Loucy (cell line): Measurements from ENCODE around the gene TMEM167A.

Experiments
- H2AFZ ChIP-seq: fragments of 200-600 bp; sonication (generic); 2 replicates; pipeline ENCODE4 v1.6.0; 2016; ENCODE audit warnings: antibody characterized with exemption, mild to moderate bottlenecking, low read length, moderate library complexity
- H3F3A ChIP-seq: fragments of 200-600 bp; 2 replicates; pipeline ENCODE4 v1.6.0; 2016; ENCODE audit warnings: antibody characterized with exemption, low read depth, mild to moderate bottlenecking
- H3K27me3 ChIP-seq: fragments of 200-600 bp; sonication (generic); 2 replicates; pipeline ENCODE4 v1.6.1; 2014; ENCODE audit warnings: low read length, mild to moderate bottlenecking; ENCODE audit not compliant: insufficient read depth, poor library complexity, severe bottlenecking
- H3K36me3 ChIP-seq: fragments of 200-600 bp; sonication (generic); 2 replicates; pipeline ENCODE4 v1.6.1; 2016; ENCODE audit warnings: low read length; ENCODE audit not compliant: insufficient read depth
- H3K4me1 ChIP-seq: fragments of 200-600 bp; sonication (generic); 2 replicates; pipeline ENCODE4 v1.5.1; 2014; ENCODE audit warnings: low read length, mild to moderate bottlenecking; ENCODE audit not compliant: insufficient read depth, poor library complexity, severe bottlenecking
- H3K4me2 ChIP-seq: fragments of 200-600 bp; sonication (generic); 2 replicates; pipeline ENCODE4 v1.6.0; 2014; ENCODE audit warnings: antibody characterized with exemption, low read length, low read depth, mild to moderate bottlenecking; ENCODE audit not compliant: poor library complexity, severe bottlenecking
- H3K4me3 ChIP-seq: fragments of 200-600 bp; sonication (generic); 2 replicates; pipeline ENCODE4 v1.5.1; 2014; ENCODE audit warnings: low read length, mild to moderate bottlenecking, mixed read lengths; ENCODE audit not compliant: poor library complexity, severe bottlenecking
- H3K79me2 ChIP-seq: fragments of 200-600 bp; sonication (generic); 2 replicates; pipeline ENCODE4 v1.6.1; 2014; ENCODE audit warnings: low read length; ENCODE audit not compliant: insufficient read depth
- H3K9ac ChIP-seq: fragments of 200-600 bp; sonication (generic); 2 replicates; pipeline ENCODE4 v1.6.0; 2014; ENCODE audit warnings: mild to moderate bottlenecking, low read depth, low read length, moderate library complexity; ENCODE audit not compliant: poor library complexity, severe bottlenecking
- H3K9me2 ChIP-seq: fragments of 200-600 bp; sonication (generic); replicated peaks from 2 replicates; pipeline ENCODE4 v1.6.1; 2016; ENCODE audit warnings: low read depth, low read length, mixed read lengths
- H3K9me3 ChIP-seq: fragments of 200-600 bp; sonication (generic); 2 replicates; pipeline ENCODE4 v1.6.1; 2014; ENCODE audit warnings: mild to moderate bottlenecking, antibody characterized with exemption, low read length, low read depth; ENCODE audit not compliant: insufficient read depth
- H4K20me1 ChIP-seq: fragments of 200-600 bp; sonication (generic); 2 replicates; pipeline ENCODE4 v1.6.0; 2014; ENCODE audit warnings: antibody characterized with exemption, low read length, mild to moderate bottlenecking; ENCODE audit not compliant: insufficient read depth, poor library complexity, severe bottlenecking
- CTCF ChIP-seq: fragments of 200-600 bp; sonication (generic); conservative IDR thresholded peaks from 2 replicates; pipeline ENCODE4 v1.5.1; 2014; ENCODE audit warnings: mild to moderate bottlenecking, antibody characterized with exemption, low read length
- EZH2phosphoT487 ChIP-seq: fragments of 200-600 bp; IDR thresholded peaks from 2 replicates; pipeline ENCODE4 v1.6.1; 2018; ENCODE audit warnings: antibody characterized with exemption, mild to moderate bottlenecking, moderate library complexity, borderline replicate concordance

Gene TMEM167A

GRCh38 chr5:83036991-83037575, 40.1 kb downstream of the TMEM167A start:
- Histone ChIP-seq H3K79me2 (no peaks in the 10 kb centered on the region), H3K36me3 (no peaks in the 10 kb centered on the region), H3K4me3 (no peak overlapping the region), H2AFZ (no peak overlapping the region), H3K9me3 (no peaks in the 10 kb centered on the region), H3K4me1 (peaks cover 8% of the 10 kb centered on the region), H3K9ac (no peak overlapping the region), H3K4me2 (no peak overlapping the region), H3F3A (no peaks in the 10 kb centered on the region), H4K20me1 (no peaks in the 10 kb centered on the region), H3K27me3 (no peaks in the 10 kb centered on the region), H3K9me2 (no peaks in the 10 kb centered on the region)
- TF ChIP-seq CTCF: no peak
- no peak for TF ChIP-seq EZH2phosphoT487

- no peaks in the 10 kb centered on the region for H3F3A ChIP-seq
Observed at GRCh38 chr5:83035373-83036100, 41.7 kb downstream of the TMEM167A start.

GRCh38 chr5:83034528-83035207, 42.5 kb downstream of the TMEM167A start:
- no peaks in the 10 kb centered on the region for H3K9me3 ChIP-seq
- H3K27me3 ChIP-seq: no peaks in the 10 kb centered on the region
- H2AFZ ChIP-seq: no peak overlapping the region
- no peaks in the 10 kb centered on the region for H3K9me2 ChIP-seq
- no peaks in the 10 kb centered on the region for H3K79me2 ChIP-seq
- no peak overlapping the region for H3K4me3 ChIP-seq
- no peak for TF ChIP-seq EZH2phosphoT487
- no peak for TF ChIP-seq CTCF
- no peak overlapping the region for H3K9ac ChIP-seq
- H3F3A ChIP-seq: no peaks in the 10 kb centered on the region
- peaks cover 8% of the 10 kb centered on the region for H3K4me1 ChIP-seq
- H4K20me1 ChIP-seq: no peaks in the 10 kb centered on the region
- H3K36me3 ChIP-seq: no peaks in the 10 kb centered on the region
- no peak overlapping the region for H3K4me2 ChIP-seq

More at GRCh38 chr5:83035373-83036100, 41.7 kb downstream of the TMEM167A start:
- H3K4me2 ChIP-seq: no peak overlapping the region
- no peaks in the 10 kb centered on the region for H3K9me3 ChIP-seq
- no peaks in the 10 kb centered on the region for H3K27me3 ChIP-seq
- H3K36me3 ChIP-seq: no peaks in the 10 kb centered on the region
- H2AFZ ChIP-seq: no peak overlapping the region
- H3K79me2 ChIP-seq: no peaks in the 10 kb centered on the region
- peaks cover 8% of the 10 kb centered on the region for H3K4me1 ChIP-seq
- H3K9ac ChIP-seq: no peak overlapping the region
- H3K9me2 ChIP-seq: no peaks in the 10 kb centered on the region
- no peak for TF ChIP-seq EZH2phosphoT487
- no peak for TF ChIP-seq CTCF
- no peaks in the 10 kb centered on the region for H4K20me1 ChIP-seq
- H3K4me3 ChIP-seq: no peak overlapping the region
